Measurements from ENCODE around the gene S100A2.
"Not testable (repeated sequence)": the region's sequence is repeated elsewhere in the genome, so short reads cannot be mapped to it uniquely, and the experiment has no call there.

S100A2 gene

GRCh38 chr1:153562021-153562420 lies 3.6 kb downstream of the S100A2 start:
- not testable (repeated sequence) for DNase-seq

GRCh38 chr1:153561466-153561985 lies 4.1 kb downstream of the S100A2 start:
- peak; percentile 6 for DNase-seq

GRCh38 chr1:153560771-153561465 lies 4.7 kb downstream of the S100A2 start:
- DNase-seq, result no peak

GRCh38 chr1:153560241-153560640 lies 5.4 kb downstream of the S100A2 start:
- DNase-seq, result no peak

GRCh38 chr1:153557877-153558276 lies 7.8 kb downstream of the S100A2 start:
- DNase-seq, result no peak

GRCh38 chr1:153556348-153556747 lies 9.3 kb downstream of the S100A2 start:
- DNase-seq, result no peak

GRCh38 chr1:153553830-153554541 lies 11.7 kb downstream of the S100A2 start:
- no peak for DNase-seq

- DNase-seq, result no peak
These were observed 12.5 kb downstream of the S100A2 start for GRCh38 chr1:153553096-153553495.

- DNase-seq, result no peak
These were observed 13.3 kb downstream of the S100A2 start for GRCh38 chr1:153552335-153552734.

GRCh38 chr1:153550827-153551500 lies 14.7 kb downstream of the S100A2 start:
- no peak for DNase-seq

GRCh38 chr1:153550398-153550758 lies 15.3 kb downstream of the S100A2 start:
- no peak for DNase-seq

GRCh38 chr1:153549741-153550397 lies 15.8 kb downstream of the S100A2 start:
- DNase-seq, result peak; percentile 52

GRCh38 chr1:153548722-153549688 lies 16.6 kb downstream of the S100A2 start, which contains the start of gene S100A3:
Gene S100A3 (minus strand): TSS chr1:153549258. CDS start chr1:153548485, 773 bp downstream.
- no peak for DNase-seq

- DNase-seq, result no peak
These were observed 17.8 kb downstream of the S100A2 start for GRCh38 chr1:153547560-153548551.

- DNase-seq, result no peak
These were observed 18.7 kb downstream of the S100A2 start for GRCh38 chr1:153546796-153547559.

GRCh38 chr1:153546371-153546770 lies 19.3 kb downstream of the S100A2 start:
- DNase-seq, result no peak

- peak; percentile 85 for DNase-seq
These were observed 20.3 kb downstream of the S100A2 start, which contains the start of gene S100A4 for GRCh38 chr1:153545067-153546055. Gene S100A4 (minus strand): TSS chr1:153545806. CDS start chr1:153544794, 1,012 bp downstream.

GRCh38 chr1:153544453-153545066 lies 21.1 kb downstream of the S100A2 start:
- no peak for DNase-seq
